Panc1 (cell line): Measurements from ENCODE around the gene MYO1B.

Experiments used
- CTCF ChIP-seq: fragments of 450-650 bp; IDR thresholded peaks from 2 replicates; pipeline ENCODE4 v1.5.1; 2017; ENCODE audit warnings: mild to moderate bottlenecking
- POLR2AphosphoS5 ChIP-seq: IDR thresholded peaks from 2 replicates; pipeline ENCODE4 v1.6.1; 2012; ENCODE audit warnings: mild to moderate bottlenecking, low read depth, low read length, moderate library complexity
- TCF7L2 ChIP-seq: IDR thresholded peaks from 2 replicates; pipeline ENCODE4 v1.6.1; 2011; ENCODE audit warnings: mild to moderate bottlenecking, low read depth, low read length, inconsistent platforms

GRCh38 chr2:191280834-191281756 is 35.9 kb downstream of the MYO1B start:
- no peak for TF ChIP-seq CTCF
- TF ChIP-seq POLR2AphosphoS5: no peak
- no peak for TF ChIP-seq TCF7L2
